ENCODE measurements around the gene JUND.
"Not testable (repeated sequence)": the region's sequence is repeated elsewhere in the genome, so short reads cannot be mapped to it uniquely, and the experiment has no call there.

JUND gene

DNA sequence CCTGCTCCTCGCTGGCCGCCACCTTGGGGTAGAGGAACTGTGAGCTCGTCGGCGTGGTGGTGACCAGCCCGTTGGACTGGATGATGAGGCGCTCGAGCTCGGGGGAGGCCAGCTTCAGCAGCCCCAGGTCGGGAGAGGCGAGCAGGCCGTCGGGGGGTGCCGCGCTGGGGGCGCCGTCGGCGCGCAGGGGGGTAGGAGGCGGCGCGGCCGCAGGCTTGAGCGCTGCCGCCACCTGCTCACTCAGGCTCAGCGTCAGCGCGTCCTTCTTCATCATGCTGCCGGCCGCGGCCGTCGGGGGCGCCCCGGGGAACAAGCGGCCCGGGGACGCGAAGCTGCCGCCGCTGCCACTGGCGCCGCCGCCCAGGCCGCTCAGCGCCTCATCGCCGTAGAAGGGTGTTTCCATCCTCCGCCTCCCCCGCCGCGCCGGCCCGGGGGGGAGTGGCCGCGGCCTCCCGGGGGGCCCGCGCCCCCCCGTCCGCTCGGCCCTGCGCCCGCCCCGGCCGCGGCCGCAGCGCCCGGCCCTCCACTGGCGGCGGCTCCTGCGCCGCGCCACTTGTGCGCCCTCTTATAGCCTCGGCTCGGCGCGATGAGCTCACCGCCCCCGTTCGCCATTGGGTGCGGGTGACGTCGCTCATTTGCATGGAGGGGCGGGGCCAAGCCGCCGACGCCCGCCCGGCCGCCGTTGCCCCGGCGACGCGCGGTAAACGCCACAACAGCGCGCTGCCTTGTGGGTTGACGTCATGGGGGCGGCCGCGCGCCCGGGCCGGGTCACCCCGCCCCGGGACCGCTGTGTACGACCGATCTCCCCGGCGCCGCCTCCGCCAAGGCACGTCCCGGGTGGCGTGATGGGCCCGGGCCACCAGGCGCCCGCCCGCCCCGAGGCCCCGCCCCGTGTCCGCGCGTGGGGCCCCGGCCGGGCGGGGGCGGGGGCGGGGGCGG, at the start of gene JUND:
JUND (minus strand) TSS at position 541 of the 939 bp plus-strand sequence; CDS start at position 403, 138 bp downstream.
- DNase-seq = peak; percentile 100

GRCh38 chr19:18330868-18331267, 49.4 kb upstream of the JUND start:
- DNase-seq = no peak

DNA sequence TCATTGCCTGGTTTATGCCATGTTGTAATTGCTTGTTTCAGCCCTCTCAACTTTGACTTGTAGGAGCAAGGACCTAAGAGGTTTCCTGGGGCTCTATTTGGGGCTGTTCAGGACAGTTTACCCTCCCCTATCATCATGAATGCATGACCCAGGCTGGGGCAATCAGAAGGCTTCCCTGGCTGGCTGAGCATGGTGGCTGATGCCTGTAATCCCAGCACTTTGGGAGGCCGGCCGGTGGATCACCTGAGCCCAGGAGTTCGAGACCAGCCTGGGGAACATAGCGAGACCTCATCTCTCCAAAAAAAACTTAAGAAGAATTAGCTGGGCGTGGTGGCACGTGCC, 47.6 kb upstream of the JUND start:
- peak; percentile 54 for DNase-seq

DNA sequence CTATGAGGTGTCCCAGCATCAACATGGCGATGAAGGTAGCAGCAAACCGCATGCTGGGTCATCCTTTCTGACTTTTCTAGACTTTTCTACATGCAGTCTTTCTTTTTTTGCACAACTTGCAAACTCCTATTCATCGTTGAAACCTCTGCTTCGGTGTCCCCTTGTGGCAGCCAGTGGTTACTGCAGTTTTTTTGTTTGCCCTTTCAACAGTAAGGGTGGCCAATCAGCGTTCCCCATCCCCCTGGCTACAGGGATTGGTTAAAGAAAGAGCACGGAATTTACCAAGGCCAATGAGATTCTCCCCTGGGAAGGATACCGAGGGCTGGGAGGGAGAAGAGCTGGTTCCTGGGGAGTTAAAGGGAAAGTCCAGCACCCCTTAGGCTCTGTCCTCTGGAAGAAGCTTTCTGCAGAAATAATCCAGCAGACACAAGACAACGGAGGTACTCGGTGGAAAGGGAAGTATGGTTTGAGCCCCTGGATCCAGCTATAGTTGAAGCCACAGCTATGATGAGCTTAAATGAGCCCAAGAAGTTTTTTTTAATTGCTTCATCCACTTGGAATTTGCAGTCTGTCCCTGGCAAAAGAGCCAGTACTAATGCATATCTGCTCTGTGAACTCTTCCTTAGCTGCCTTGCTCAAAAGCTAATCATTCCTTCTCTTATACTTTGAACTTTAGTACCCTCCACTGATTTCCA, 47.1 kb upstream of the JUND start:
- DNase-seq = peak; percentile 100

GRCh38 chr19:18326772-18327171, 45.4 kb upstream of the JUND start:
- no peak for DNase-seq

GRCh38 chr19:18324373-18324731, 42.9 kb upstream of the JUND start:
- DNase-seq = not testable (repeated sequence)

- DNase-seq = peak; percentile 100
Measured at GRCh38 chr19:18322759-18323460, 41.5 kb upstream of the JUND start, which contains the start of gene LSM4. Gene LSM4, minus strand, starts transcription at chr19:18323076. Its CDS starts 56 bp downstream, at chr19:18323020.

- DNase-seq = peak; percentile 72
Measured at GRCh38 chr19:18322318-18322758, 40.9 kb upstream of the JUND start.

DNA sequence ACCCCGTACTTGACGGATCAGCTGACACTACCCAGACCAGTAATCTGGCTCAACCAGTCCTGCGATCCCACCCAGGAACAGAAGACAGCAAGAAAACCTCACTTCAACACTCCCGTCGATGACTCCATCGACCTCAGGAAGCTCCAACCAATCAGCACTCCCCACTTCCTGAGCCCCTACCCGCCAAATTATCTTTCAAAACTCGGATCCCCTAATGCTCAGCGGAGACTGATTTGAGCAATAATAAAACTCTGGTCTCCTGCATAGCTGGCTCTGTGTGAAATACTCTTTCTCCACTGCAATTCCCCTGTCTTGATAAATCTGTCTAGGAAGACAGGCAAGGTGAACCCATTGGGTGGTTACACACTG, 40.3 kb upstream of the JUND start:
- no peak for DNase-seq

DNA sequence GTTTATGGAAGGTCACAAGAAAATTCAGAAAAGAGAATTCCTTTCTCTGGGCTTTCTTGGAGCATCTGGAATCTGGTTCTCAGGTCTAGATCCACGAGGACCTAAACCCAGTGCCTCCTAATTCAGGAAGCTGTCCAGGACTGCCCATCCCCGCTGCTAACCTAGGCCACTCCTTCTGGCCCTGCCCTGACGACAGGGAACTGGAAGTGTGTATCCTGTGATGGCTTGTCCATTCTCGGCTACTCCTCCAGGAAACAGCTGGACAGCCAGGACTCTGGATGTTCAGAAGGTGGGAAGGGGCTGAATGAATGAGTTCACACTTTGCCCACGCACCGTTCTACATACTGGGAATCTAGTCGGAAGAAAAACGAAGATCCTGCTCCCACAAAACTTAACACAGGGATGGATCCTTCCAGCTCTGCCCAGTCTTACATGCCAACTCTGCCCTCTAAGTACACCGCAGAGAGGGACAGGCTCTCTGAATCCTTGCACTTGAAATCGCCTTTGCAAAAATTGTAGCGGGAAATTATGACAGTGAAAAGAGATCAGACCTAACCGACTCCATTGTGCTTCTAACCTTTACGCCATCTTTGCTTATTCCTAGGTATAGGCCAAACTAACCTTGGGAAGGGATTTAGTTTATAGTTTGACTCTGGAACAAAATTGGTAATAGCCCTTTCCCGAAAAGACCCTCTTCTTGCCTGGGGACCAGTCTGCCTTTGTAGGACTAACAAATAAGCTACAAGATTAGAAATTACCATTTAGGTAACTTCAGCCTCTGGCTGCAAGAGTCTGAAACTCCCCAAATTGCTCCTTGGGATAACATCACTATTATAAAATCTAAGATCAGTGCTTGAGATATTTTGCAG, 39.7 kb upstream of the JUND start:
- no peak for DNase-seq

DNA sequence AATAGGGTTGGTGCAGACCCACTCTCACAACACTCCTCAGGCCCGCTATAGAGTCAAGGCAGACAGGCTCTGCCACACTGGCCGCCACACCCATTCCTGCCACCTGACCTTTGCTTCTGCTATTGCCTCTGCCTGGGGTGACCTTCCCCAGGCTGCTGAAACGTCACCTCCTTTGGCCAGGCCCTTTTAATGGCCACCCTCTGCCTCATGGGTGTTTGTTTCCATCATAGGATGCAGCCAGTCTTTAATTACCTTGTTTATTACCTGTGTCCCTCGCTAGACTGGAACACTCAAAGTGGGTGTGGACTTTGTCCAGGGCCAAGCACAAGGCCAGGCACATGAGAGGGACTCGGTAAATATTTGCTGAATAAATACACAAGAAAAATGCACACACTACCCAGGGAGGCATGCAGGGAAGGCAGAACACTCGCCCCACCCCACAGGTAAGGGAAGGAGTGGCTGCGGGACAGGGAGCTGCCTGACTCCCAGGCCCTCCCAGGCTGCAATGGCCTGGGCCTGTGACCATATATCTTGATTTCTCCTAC, 38.2 kb upstream of the JUND start:
- DNase-seq = no peak

GRCh38 chr19:18317961-18318800, 36.8 kb upstream of the JUND start:
- DNase-seq = no peak

DNA sequence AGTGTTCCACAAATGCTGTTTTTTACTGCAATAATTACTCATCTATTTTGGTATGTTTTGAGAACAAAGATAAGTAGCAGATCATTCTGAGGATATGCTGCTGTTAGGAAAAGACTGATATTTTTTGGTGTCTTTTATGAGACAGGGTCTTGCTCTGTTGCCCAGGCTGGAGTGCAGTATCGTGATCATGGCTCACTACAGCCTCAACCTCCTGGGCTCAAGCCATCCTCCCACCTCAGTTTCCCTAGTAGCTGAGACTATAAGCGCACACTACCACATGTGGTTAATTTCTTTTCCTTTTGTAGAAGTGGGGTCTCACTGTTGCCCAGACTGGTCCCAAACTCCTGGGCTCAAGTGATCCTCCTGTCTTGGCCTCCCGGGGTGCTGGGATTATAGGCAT, 32.0 kb upstream of the JUND start:
- no peak for DNase-seq

DNA sequence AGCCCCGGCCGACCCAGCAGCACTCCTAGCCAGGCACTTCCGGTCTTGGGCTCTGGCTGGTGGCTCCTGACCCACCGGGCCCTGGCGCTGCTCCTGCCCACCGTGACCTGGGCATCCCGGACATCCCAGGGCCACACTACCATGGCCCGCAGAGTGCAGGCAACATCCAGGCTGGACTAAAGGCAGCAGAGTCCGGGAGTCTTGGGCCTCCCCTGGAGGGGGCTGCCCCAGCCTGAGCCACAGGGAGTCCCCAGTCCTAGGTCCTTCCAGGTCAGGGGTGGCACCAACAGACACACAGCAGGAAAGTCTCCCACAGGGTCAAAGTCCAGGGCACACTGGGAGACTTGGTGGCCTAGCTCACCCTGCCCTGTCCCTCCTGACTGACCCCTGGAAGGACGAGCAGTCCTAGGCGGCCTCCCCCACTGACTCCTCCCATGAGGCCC, 30.7 kb upstream of the JUND start:
- DNase-seq = no peak

- DNase-seq = no peak
Measured at GRCh38 chr19:18311502-18312091, 30.2 kb upstream of the JUND start.

DNA sequence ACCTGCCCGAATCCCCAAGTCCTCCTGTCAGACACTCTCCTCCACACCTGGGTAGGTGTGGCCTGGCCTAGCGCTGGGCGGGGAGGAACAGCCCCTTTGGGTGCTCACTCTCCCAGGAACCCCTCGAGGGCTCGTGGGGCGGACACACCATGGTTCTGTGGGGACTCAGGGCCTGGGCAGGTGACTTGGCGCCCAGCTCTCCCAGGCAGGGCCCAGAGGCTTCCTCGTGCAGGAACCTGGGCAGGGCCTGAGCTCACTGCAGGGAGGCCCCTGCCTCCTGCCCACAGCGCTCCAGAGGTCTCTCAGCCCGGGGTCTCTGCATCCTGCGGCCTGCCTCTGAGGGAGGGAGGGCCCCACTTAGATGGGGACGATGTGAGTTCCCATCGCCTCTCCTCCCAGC, 29.5 kb upstream of the JUND start:
- no peak for DNase-seq

DNA sequence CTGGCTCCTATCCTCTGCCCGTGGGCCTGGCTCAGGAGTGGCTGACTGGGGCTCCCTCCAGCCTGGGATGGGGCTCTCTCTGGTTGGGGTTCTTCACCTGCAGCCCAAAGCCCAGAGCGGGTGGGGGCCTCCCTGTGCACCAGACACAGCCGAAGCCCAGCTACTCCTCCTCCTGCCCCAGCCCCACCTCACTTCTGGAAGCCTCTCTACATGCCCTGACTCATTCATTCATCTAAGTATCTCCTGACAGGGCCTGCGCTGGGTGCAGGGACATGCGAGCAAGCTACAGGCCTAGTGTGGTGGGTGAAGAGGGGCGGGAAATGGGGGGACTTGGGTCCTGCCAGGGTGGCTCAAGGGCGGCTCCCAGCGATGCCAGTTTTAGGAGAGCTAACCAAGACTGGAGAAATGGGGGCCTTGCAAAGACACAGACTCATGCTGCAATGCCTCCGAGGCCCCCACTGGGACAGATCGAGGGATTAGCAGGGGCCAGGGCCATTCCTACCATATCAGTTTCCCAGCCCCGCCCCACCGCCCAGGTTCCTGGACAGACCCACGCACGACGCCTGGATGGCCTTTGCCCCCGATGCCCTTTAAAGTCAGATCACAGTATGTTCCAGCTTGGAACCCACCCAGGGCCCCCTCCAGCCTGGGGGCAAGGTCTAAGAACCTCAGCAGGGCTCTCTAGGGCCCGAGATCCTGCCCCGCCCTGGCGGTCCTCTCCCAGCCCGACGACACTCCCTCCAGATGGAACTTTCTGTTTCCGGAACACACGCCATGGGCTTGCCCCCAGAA, 28.9 kb upstream of the JUND start:
- no peak for DNase-seq

DNA sequence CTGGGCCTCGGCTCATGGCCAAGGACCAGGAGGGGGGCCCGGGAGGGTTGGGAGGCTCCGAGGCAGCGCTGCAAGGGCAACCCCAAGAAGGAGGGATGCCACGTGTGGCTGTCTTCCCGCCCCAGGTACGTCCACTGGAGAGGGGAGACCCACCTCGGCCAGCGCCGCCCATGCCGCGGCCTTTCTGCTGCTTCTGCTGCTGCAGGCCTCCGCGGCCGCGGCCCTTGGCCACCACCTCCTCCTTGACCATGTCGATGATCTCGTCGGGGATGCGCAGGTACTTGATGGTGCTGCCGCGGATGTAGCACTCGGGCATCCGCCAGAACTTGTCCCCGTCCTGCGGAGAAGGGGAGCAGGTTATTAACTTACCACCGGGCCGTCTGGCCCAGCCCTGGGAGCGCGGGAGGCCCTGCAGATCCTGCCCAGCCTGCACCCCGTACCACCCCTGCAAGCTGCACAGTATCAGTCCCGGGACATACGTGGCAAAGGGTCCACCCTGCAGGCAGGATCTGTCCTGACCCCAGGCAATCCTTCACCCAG, 28.2 kb upstream of the JUND start:
- DNase-seq = no peak

- no peak for DNase-seq
Measured at GRCh38 chr19:18308948-18309325, 27.5 kb upstream of the JUND start.
